Measurements from ENCODE around the gene NPBWR2. TPM values are rescaled to one million over a fixed set of nuclear protein-coding genes. Genes with fewer than 3 reads are reported as not detected.
A peak's percentile ranks its signal among the peaks of the same experiment; 100 is the strongest.

Gene NPBWR2
- total and polyA plus RNA-seq, 9 of the 15 experiments (the other 6 are each of a cell fraction or from before 2014, with no cell fraction given) = not detected

GRCh38 chr20:64057628-64058498 lies 49.5 kb downstream of the NPBWR2 start (continued):
- TF ChIP-seq ESRRA (IDR thresholded peaks at IDR 0.05; ENCODE audit: borderline replicate concordance, low read depth) (no peak), ZNF280A (IDR thresholded peaks at IDR 0.05; ENCODE audit: low read depth, partially characterized antibody) (no peak), ELF2 (CRISPR knock-in tag; IDR thresholded peaks at IDR 0.05) (no peak), USF1 (CRISPR knock-in tag; IDR thresholded peaks at IDR 0.05) (peak; percentile 40; the same call in 1 of the 2 replicates), RHOXF2B (CRISPR knock-in tag; conservative IDR thresholded peaks at IDR 0.05) (no peak), ZNF316 (IDR thresholded peaks at IDR 0.05) (no peak), SMAD4 (CRISPR knock-in tag; conservative IDR thresholded peaks at IDR 0.05) (no peak), ZNF318 (IDR thresholded peaks at IDR 0.05; ENCODE audit: borderline replicate concordance in 1 of 2, low read depth in 1 of 2) (no peak), ZNF184 (CRISPR knock-in tag; IDR thresholded peaks at IDR 0.05) (no peak), JUN (IDR thresholded peaks at IDR 0.05; ENCODE audit: borderline replicate concordance, low read depth, low read length) (no peak), JUN (CRISPR knock-in tag; IDR thresholded peaks at IDR 0.05; ENCODE audit: borderline replicate concordance) (no peak)
